Effector CD8-positive, alpha-beta T cell (primary cell): ENCODE data around the gene KIF21B.

Source experiments
- DNase-seq: peaks from one replicate; lab custom pipeline; 2025; lab: John Stamatoyannopoulos, UW

The KIF21B gene

DNA sequence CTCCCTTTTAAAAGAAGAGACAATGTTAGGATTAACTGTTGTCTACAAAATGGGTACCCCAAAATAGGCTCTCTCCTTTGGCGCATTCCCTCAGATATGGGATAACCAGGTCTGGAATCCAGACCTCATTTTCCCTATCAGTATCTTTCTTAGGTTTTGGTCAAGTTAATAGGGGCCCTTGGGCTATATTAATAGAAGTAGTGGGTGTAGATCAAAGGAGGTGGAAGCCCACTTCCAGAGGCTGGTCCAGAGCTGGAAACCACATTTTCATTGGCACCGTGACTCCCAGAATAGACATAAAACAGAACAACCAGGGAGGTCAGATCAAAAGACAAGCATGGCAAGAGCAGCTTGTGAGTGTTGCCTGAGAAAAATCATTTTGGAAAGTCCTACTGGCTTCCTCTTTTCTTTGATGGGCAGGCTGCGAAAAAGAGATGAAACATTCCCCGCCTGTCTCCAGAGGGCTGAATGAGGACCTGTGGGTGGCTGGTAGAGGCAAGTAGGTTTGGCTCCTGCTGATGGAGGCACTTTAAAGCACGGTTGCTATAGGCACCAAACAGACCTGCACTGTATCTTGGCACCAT is 25.8 kb upstream of the KIF21B start:
- no peak for DNase-seq

- no peak for DNase-seq
These were observed 25.0 kb upstream of the KIF21B start for GRCh38 chr1:201048521-201048920.

GRCh38 chr1:201044119-201044518 is 20.6 kb upstream of the KIF21B start:
- DNase-seq, result no peak

- DNase-seq, result peak; percentile 59
These were observed 19.4 kb upstream of the KIF21B start for GRCh38 chr1:201042779-201043461.

DNA sequence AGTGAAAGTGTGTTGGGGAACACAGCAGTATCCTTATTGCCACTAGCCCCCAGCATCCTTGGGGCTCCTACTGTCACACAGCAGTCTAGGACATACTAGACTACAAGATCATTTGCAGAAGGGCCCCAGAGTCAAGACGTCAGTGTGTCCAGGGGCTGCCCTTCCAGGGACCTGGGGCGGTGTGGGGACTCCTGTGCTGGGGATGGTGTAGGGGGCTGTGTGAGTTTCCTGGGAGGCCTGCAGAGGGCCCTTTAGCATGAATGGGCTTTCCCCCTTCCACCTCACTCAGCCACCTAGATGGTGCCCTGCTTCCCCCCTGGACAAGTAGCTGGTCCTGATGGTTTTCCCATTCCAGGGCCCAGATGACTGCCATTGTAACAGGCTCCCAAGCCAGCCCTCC is 17.5 kb upstream of the KIF21B start:
- DNase-seq, result no peak

DNA sequence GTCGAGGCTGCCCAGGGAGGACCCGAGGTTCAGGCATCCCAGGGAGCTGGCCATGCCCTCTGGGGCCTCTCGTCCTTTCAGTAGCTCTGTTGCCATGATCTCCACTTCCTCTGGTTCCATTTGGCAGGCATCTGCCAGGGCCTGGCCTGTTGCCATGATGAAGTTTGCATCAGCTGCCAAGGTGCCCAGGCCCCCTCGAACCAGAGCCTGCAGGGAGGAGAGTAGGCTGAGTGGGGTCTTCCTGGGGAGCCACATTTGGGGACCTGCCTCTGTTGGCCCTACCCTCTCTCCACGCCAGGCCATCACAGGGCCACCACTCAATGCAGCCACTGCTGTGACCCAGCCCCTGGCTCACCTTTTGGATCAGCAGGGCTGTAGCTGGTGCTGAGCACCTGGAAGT is 16.4 kb upstream of the KIF21B start:
- DNase-seq, result no peak

- no peak for DNase-seq
These were observed 15.9 kb upstream of the KIF21B start for GRCh38 chr1:201039418-201039817.

- no peak for DNase-seq
These were observed 14.8 kb upstream of the KIF21B start for GRCh38 chr1:201038186-201038876.

- no peak for DNase-seq
These were observed 12.8 kb upstream of the KIF21B start for GRCh38 chr1:201036188-201036842.

GRCh38 chr1:201034671-201035070 is 11.2 kb upstream of the KIF21B start:
- DNase-seq, result no peak

GRCh38 chr1:201032408-201032807 is 8.9 kb upstream of the KIF21B start:
- DNase-seq, result no peak

DNA sequence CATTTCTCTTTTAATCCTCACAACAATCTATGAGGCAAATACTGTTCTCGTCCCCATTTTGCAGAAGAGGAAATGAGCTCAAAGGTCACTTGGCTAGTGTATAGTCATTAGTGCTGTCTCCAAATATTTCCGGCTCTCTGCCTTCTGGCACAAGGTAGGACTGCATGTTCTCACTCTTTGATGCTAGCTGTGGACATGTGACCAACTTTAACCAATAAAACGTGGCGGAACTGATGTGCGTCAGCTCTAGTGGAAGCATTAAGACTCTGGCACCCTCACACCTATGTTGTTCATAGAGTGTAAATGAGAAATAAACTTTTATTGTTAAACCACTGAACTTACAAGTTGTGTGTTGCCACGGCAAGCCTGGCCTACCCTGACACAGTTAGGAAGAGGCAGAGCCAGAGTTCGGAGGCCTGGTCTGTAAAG is 5.0 kb upstream of the KIF21B start:
- no peak for DNase-seq

DNA sequence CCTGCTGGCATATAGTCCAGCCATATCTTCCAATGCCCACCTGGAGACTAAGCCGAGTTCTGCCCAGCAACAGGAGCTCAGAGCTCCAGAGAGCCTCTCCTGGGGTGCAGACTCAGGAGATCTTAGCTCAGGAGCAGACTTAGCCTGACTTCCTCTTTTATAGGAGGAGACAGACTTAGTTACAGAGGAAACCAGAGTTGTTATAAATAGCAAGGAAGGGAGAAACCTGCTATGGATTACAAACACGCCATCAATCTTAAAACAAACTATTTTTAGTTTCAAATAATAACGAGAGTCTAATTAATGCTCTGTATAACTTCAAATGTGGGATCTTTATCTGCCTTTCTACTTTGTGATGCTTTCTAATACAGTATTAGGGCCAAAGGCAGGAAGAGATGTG is 3.3 kb upstream of the KIF21B start:
- DNase-seq, result no peak

GRCh38 chr1:201026234-201026633 is 2.7 kb upstream of the KIF21B start:
- no peak for DNase-seq

- DNase-seq, result no peak
These were observed 2.1 kb upstream of the KIF21B start for GRCh38 chr1:201025571-201026002.

DNA sequence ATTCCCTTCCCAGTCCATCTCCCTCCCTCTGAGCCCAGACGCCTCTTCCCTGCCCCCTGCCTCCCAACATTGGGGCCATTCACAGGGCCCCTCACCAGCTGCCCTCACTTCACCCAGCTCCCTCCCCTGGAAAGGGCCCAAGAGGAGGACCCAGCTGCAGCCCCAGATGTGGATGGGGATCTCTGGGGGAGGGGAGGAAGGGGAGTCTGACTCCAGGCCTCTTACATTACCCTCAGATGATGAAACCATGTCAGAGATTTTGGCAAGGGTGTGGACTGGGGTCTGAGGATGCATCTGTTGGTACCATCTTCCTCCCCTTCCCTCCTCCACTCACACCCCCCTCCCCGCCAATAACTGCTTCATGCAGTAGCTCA is 1.1 kb upstream of the KIF21B start:
- DNase-seq, result no peak

GRCh38 chr1:201023920-201024624 is 558 bp upstream of the KIF21B start:
- DNase-seq, result no peak

DNA sequence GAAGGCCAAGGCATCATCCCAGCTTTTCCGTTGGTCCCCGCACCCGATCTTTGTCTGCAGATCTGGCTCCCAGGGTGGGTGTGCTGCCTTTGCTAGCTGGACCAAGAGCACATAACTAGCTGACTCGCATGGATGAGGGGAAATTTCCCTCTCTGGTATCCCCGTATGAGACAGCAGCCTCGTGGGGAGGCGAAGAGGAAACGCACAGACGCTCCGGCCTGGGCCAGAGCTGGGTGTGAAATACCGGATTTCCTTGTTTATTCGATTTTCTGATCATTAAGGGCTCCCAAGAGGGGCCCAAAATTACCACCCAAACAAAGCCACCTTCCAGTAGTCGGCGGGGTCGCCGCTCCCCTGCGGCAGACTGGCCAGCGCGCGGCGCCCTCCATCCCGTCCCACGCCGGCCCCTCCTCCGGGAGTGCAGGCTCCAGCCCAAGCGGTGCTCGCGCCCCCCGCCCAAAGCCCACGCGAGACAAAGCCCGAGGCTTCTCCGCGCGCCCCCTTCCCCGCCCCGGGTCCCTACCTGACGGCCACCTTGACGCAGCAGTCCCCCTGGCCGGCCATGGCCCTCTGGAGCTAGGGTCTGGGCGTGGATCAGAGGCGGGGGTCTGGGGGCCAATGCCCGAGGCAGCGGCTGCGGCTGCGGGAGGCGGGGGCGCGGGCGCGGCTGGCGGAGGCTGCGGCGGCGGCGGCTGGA is 546 bp downstream of the KIF21B start:
- no peak for DNase-seq

DNA sequence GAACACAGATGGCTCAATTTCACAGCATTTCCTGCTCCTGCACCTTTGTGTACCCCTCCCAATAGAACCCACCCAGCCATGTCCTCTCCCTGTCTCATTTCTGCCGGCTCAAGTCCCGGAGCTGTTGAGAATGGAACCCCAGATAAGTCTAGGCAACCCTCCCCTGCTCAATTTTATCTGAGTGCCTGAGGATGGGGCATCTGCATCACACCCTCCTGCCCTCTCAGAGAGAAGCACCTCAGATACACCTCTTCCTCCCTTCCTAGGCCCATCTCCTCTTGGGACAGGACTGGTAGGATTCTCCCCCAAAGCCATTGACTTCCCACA is 1.1 kb downstream of the KIF21B start:
- DNase-seq, result no peak

- no peak for DNase-seq
These were observed 1.7 kb downstream of the KIF21B start for GRCh38 chr1:201021630-201022492.
